ENCODE results near the gene TMEM154. TPM values are rescaled to one million over a fixed set of nuclear protein-coding genes. Genes with fewer than 3 reads are reported as not detected.
A peak's percentile ranks its signal among the peaks of the same experiment; 100 is the strongest.

TMEM154 gene
- total and polyA plus RNA-seq, 10 donors, result 5.0 to 72.3 (median 27.4) TPM

- Histone ChIP-seq H3K4me3 (no peak overlapping the region), H3K4me1 (peaks cover 0 to 57% (median 9%) of the 10 kb centered on the region in 6 donors), H3K36me3 (no peaks in the 10 kb centered on the region), H3K27me3 (replicated peaks in 1 of 7) (no peaks in the 10 kb centered on the region), H3K27ac (peak overlapping the region in 3 of 8 donors; percentile 17 to 60 (median 49)), H3K9me3 (no peaks in the 10 kb centered on the region)
- 50 to 77% (median 70%) methylated on average over 8 of the region's 8 CpGs for WGBS, 5 donors
- TF ChIP-seq POLR2AphosphoS5 (IDR thresholded peaks at IDR 0.05) (no peak), POLR2A (IDR thresholded peaks at IDR 0.05) (no peak), CTCF (IDR thresholded peaks at IDR 0.05 in 8 of 11, conservative IDR thresholded peaks at IDR 0.05 in 3 of 11) (no peak)
- no peak for DNase-seq
- intact Hi-C loops (cut with DNase I; ENCODE audit: low total_unique reads), result no loop called here
These were observed 6.7 kb upstream of the TMEM154 start for GRCh38 chr4:152686452-152687013.

- intact Hi-C loops (cut with DNase I; ENCODE audit: low total_unique reads), result no loop called here
- H3K4me3 ChIP-seq, result no peak overlapping the region
- no peaks in the 10 kb centered on the region for H3K36me3 ChIP-seq
- peaks cover 5 to 65% (median 20%) of the 10 kb centered on the region in 6 donors for H3K4me1 ChIP-seq
- no peaks in the 10 kb centered on the region for H3K9me3 ChIP-seq
- no peaks in the 10 kb centered on the region for H3K27me3 ChIP-seq (replicated peaks in 1 of 7)
- no peak for TF ChIP-seq CTCF (IDR thresholded peaks at IDR 0.05 in 8 of 11, conservative IDR thresholded peaks at IDR 0.05 in 3 of 11)
- no peak for TF ChIP-seq POLR2AphosphoS5 (IDR thresholded peaks at IDR 0.05)
- no peak for TF ChIP-seq POLR2A (IDR thresholded peaks at IDR 0.05)
- H3K27ac ChIP-seq, result no peak overlapping the region
- 44 to 69% (median 59%) methylated on average over 2 of the region's 2 CpGs for WGBS, 5 donors
- DNase-seq, result no peak
These were observed 4.8 kb upstream of the TMEM154 start for GRCh38 chr4:152684587-152684986.

- TF ChIP-seq POLR2A (IDR thresholded peaks at IDR 0.05), result no peak
- TF ChIP-seq CTCF (IDR thresholded peaks at IDR 0.05 in 8 of 11, conservative IDR thresholded peaks at IDR 0.05 in 3 of 11), result no peak
- TF ChIP-seq POLR2AphosphoS5 (IDR thresholded peaks at IDR 0.05), result no peak
- intact Hi-C loops (cut with DNase I; ENCODE audit: low total_unique reads), result no loop called here
- H3K4me3 ChIP-seq, result no peak overlapping the region
These were observed 4.2 kb upstream of the TMEM154 start for GRCh38 chr4:152684007-152684406.

GRCh38 chr4:152682143-152682941 lies 2.5 kb upstream of the TMEM154 start:
- Histone ChIP-seq H3K9me3 (no peaks in the 10 kb centered on the region), H3K36me3 (no peaks in the 10 kb centered on the region), H3K27me3 (replicated peaks in 1 of 7) (no peaks in the 10 kb centered on the region), H3K4me3 (no peak overlapping the region), H3K4me1 (peaks cover 5 to 75% (median 35%) of the 10 kb centered on the region in 6 donors), H3K27ac (no peak overlapping the region)
- 78 to 86% (median 84%) methylated on average over 9 of the region's 9 CpGs for WGBS, 5 donors
- intact Hi-C loops (cut with DNase I; ENCODE audit: low total_unique reads), result no loop called here
- TF ChIP-seq POLR2AphosphoS5 (IDR thresholded peaks at IDR 0.05) (no peak), CTCF (IDR thresholded peaks at IDR 0.05 in 8 of 11, conservative IDR thresholded peaks at IDR 0.05 in 3 of 11) (no peak), POLR2A (IDR thresholded peaks at IDR 0.05) (no peak)
- DNase-seq, result no peak

More at GRCh38 chr4:152684007-152684406, 4.2 kb upstream of the TMEM154 start:
- Histone ChIP-seq H3K27me3 (replicated peaks in 1 of 7) (no peaks in the 10 kb centered on the region), H3K27ac (peak overlapping the region in 1 of 8 donors; percentile 28), H3K9me3 (no peaks in the 10 kb centered on the region), H3K4me1 (peaks cover 5 to 65% (median 21%) of the 10 kb centered on the region in 6 donors), H3K36me3 (no peaks in the 10 kb centered on the region)
- DNase-seq, result no peak
- WGBS, 5 donors, result 42 to 80% (median 71%) methylated on average over 3 of the region's 3 CpGs

Data from spleen (tissue), 11 donors.